GM12878 (cell line): ENCODE measurements around the gene CMTM3. TPM values are rescaled to one million over a fixed set of nuclear protein-coding genes. Genes with fewer than 3 reads are reported as not detected.

Source experiments
- ATAC-seq: fragments of 200-7000 bp; cut with Tn5 transposase; 3 replicates; pipeline ENCODE4 v1.9.1; 2020; ENCODE audit warnings: mild to moderate bottlenecking, moderate library complexity
- BruUV-seq: library from RNA; stranded (reverse); fragments of 400-500 nt; replicated peaks from 2 replicates; lab custom pipeline; 2021; lab: Mats Ljungman, UMichigan
- CTCF ChIA-PET: fragments of 300-600 bp; sonication (Branson Sonifier 250); formaldehyde crosslinking; extraction: SDS; loops from one replicate; lab custom pipeline; 2021; ENCODE audit warnings: inconsistent platforms; lab: Yijun Ruan, JAX
- POLR2A ChIA-PET: fragments of 350-600 bp; formaldehyde crosslinking; extraction: SDS; loops from one replicate; lab custom pipeline; 2021; ENCODE audit warnings: inconsistent platforms; lab: Charles Lee
- RAD21 ChIA-PET: fragments of 300-600 bp; sonication (Branson Sonifier 250); formaldehyde crosslinking; loops from one replicate; lab custom pipeline; 2023; ENCODE audit warnings: antibody characterized with exemption; ENCODE audit not compliant: unreplicated experiment; lab: Charles Lee
- SMC1A ChIA-PET: fragments of 300-600 bp; sonication (Branson Sonifier 250); formaldehyde crosslinking; loops from one replicate; lab custom pipeline; 2023; ENCODE audit not compliant: unreplicated experiment, uncharacterized antibody; lab: Charles Lee
- DNase-seq: peaks from one replicate; pipeline ENCODE4 v3.0.0-alpha.2; 2011; ENCODE audit warnings: low read depth, low spot score
- FAIRE-seq: peaks from 3 replicates; lab custom pipeline; 2011; peaks lifted over from hg19 to GRCh38; lab: Jason Lieb, UNC
- H2AFZ ChIP-seq: 2 replicates; pipeline ENCODE4 v1.6.0; 2011; ENCODE audit warnings: low read depth, low read length, control low read depth; ENCODE audit not compliant: control insufficient read depth
- H3K27ac ChIP-seq: 2 replicates; pipeline ENCODE4 v1.5.1; 2011; ENCODE audit warnings: control low read depth; ENCODE audit not compliant: control insufficient read depth, insufficient read depth
- H3K27me3 ChIP-seq, 2 experiments: replicated peaks in 1 of 2; 2 replicates each; pipeline versions ENCODE4 v1.6.0 to v1.6.1; 2011; ENCODE audit warnings: low read length in 1 of 2; ENCODE audit not compliant: control insufficient read depth in 2 of 2, insufficient read depth in 2 of 2
- H3K36me3 ChIP-seq, 2 experiments: 2 replicates each; pipeline ENCODE4 v1.5.1; 2011; ENCODE audit warnings: low read length in 1 of 2; ENCODE audit not compliant: control insufficient read depth in 2 of 2, insufficient read depth in 2 of 2
- H3K4me1 ChIP-seq: 2 replicates; pipeline ENCODE4 v1.6.1; 2011; ENCODE audit warnings: mild to moderate bottlenecking, low read length, moderate library complexity, mixed read lengths; ENCODE audit not compliant: control insufficient read depth, insufficient read depth
- H3K4me2 ChIP-seq: 2 replicates; pipeline ENCODE4 v1.6.0; 2011; ENCODE audit warnings: control low read depth; ENCODE audit not compliant: control insufficient read depth, insufficient read depth
- H3K4me3 ChIP-seq: fragments of 200-600 bp; sonication (generic); 2 replicates; pipeline ENCODE4 v1.5.1; 2016
- H3K79me2 ChIP-seq: 2 replicates; pipeline ENCODE4 v1.6.0; 2011; ENCODE audit warnings: low read length; ENCODE audit not compliant: control insufficient read depth, insufficient read depth
- H3K9ac ChIP-seq: 2 replicates; pipeline ENCODE4 v1.8.0; 2011; ENCODE audit warnings: low read length, control low read depth, mixed read lengths; ENCODE audit not compliant: control insufficient read depth, insufficient read depth
- H3K9me3 ChIP-seq: replicated peaks from 3 replicates; pipeline ENCODE4 v1.5.1; 2011; ENCODE audit warnings: mild to moderate bottlenecking, low read length; ENCODE audit not compliant: control insufficient read depth, insufficient read depth
- H4K20me1 ChIP-seq: 2 replicates; pipeline ENCODE4 v1.6.0; 2011; ENCODE audit not compliant: control insufficient read depth, insufficient read depth
- ATF7 ChIP-seq: fragments of 450-650 bp; IDR thresholded peaks from 2 replicates; pipeline ENCODE4 v1.6.1; 2016; ENCODE audit warnings: low read depth, mild to moderate bottlenecking
- WGBS: methylation state at CpG from one replicate; pipeline ENCODE4 v1.1.6; 2016; ENCODE audit warnings: low lambda C conversion rate; ENCODE audit not compliant: insufficient replicate concordance, insufficient coverage; ENCODE audit errors: missing lambda C conversion rate; 5-methylcytosine and 5-hydroxymethylcytosine counted together
- in situ Hi-C: fragments of 300-500 bp; cut with MboI; formaldehyde crosslinking; loops from 9 replicates; pipeline ENCODE4 v1.14.3; 2018; ENCODE audit warnings: mixed read lengths
- intact Hi-C: fragments of 100-400 bp; cut with micrococcal nuclease; formaldehyde crosslinking; loops from one replicate; pipeline ENCODE4 v1.14.2; 2022; ENCODE audit not compliant: unreplicated experiment
- polyA plus RNA-seq, 11 experiments: library from polyadenylated mRNA; depleted of rRNA in 4 of 11; unstranded in 6 of 11; stranded (reverse) in 5 of 11; fragments of >200 nt; fragmentation: Nextera tagmentation in 4 of 11; fragmentation: Illumina TruSeq in 1 of 11; extraction: Ambion mirVana in 4 of 11; extraction: Trizol in 1 of 11; gene quantifications; 1 replicate in 1 of 11; 2 replicates in 10 of 11; pipeline versions ENCODE4 v1.2.1 to v1.2.3, GENCODE V29; 2011 to 2016; ENCODE audit warnings: inconsistent platforms in 2 of 11, missing spikeins in 2 of 11, low read depth in 1 of 11
- total RNA-seq, 4 experiments: library from RNA; depleted of rRNA in 3 of 4; stranded (reverse); fragments of >200 nt in 3 of 4; fragmentation: Illumina TruSeq in 1 of 4; extraction: Trizol in 1 of 4; gene quantifications; 2 replicates each; pipeline versions ENCODE4 v1.2.1 to v1.2.3, GENCODE V29; 2013 to 2021
- TF ChIP-seq, protein P1 (sequence below): fragments of 450-650 bp; formaldehyde crosslinking; IDR thresholded peaks from 2 replicates; pipeline ENCODE4 v1.4.0; 2020; ENCODE audit warnings: mild to moderate bottlenecking, moderate library complexity

The CMTM3 gene
- total and polyA plus RNA-seq, 10 of the 15 experiments (the other 5 are each of a cell fraction or from before 2014, with no cell fraction given): 5.4 to 47.4 (median 28.6) TPM

DNA sequence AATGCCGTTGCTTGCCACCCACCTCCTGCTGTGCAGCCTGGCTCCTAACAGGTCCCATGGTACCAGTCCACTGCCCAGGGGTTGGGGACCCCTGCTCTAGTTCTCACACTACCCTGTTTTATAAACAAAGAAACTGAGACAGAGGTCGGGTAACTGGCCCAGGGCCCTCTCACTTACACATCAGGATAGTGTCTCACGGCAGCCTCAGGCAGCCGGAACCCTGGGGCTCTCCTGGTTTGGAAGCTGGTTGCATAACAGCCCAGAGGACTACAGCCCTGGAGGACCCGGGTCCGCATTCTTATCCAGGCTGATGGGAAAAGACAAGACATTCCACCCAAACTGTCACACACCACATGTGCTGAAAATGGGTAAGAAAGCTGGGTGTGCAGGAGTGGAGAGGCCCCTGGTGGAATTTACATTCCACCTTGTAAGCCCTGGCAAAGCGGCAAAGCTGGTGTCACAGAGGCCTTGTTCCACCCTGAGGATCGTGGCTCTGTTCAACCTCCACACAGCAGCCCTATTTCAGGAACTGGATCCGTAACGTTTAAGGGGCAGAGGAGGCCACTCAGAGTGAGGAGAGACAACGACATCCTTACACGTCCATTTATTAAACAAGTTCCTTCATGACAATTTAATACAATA, 9.8 kb downstream of the CMTM3 start:
- Histone ChIP-seq H3K4me3 (no peak overlapping the region), H3K4me1 (no peaks in the 10 kb centered on the region), H4K20me1 (no peaks in the 10 kb centered on the region), H3K27me3 (peaks cover 0 to 4% of the 10 kb centered on the region in 2 experiments; a peak in 1 of 4 replicates), H3K79me2 (no peaks in the 10 kb centered on the region), H3K27ac (no peak overlapping the region), H3K9me3 (no peaks in the 10 kb centered on the region), H3K9ac (no peak overlapping the region), H3K36me3 (peaks cover 0 to 19% of the 10 kb centered on the region in 2 experiments; a peak in 2 of 4 replicates), H3K4me2 (no peak overlapping the region), H2AFZ (no peak overlapping the region)
- TF ChIP-seq ATF7: no peak
- TF ChIP-seq, protein P1, sequence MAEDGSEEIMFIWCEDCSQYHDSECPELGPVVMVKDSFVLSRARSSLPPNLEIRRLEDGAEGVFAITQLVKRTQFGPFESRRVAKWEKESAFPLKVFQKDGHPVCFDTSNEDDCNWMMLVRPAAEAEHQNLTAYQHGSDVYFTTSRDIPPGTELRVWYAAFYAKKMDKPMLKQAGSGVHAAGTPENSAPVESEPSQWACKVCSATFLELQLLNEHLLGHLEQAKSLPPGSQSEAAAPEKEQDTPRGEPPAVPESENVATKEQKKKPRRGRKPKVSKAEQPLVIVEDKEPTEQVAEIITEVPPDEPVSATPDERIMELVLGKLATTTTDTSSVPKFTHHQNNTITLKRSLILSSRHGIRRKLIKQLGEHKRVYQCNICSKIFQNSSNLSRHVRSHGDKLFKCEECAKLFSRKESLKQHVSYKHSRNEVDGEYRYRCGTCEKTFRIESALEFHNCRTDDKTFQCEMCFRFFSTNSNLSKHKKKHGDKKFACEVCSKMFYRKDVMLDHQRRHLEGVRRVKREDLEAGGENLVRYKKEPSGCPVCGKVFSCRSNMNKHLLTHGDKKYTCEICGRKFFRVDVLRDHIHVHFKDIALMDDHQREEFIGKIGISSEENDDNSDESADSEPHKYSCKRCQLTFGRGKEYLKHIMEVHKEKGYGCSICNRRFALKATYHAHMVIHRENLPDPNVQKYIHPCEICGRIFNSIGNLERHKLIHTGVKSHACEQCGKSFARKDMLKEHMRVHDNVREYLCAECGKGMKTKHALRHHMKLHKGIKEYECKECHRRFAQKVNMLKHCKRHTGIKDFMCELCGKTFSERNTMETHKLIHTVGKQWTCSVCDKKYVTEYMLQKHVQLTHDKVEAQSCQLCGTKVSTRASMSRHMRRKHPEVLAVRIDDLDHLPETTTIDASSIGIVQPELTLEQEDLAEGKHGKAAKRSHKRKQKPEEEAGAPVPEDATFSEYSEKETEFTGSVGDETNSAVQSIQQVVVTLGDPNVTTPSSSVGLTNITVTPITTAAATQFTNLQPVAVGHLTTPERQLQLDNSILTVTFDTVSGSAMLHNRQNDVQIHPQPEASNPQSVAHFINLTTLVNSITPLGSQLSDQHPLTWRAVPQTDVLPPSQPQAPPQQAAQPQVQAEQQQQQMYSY: no peak
- 62% methylated on average over 12 of the region's 12 CpGs for WGBS
- BruUV-seq: no TSS peak
- RAD21 ChIA-PET: no interaction called here
- ATAC-seq: no peak
- DNase-seq: no peak
- in situ Hi-C loops (loop anchor here (5.0 kb wide), 1 partner anchor 248 kb away; no protein-coding TSS in a partner anchor), intact Hi-C loops (no loop called here)
- SMC1A ChIA-PET: no interaction called here
- no peak for FAIRE-seq
- CTCF ChIA-PET: interaction anchor here (1.0 kb wide), 1 partner anchor 125 kb away, joined by 4 read pairs; no protein-coding TSS in a partner anchor
- POLR2A ChIA-PET: interaction anchor here (0.6 kb wide), 1 partner anchor 134 kb away, joined by 7 read pairs; no protein-coding TSS in a partner anchor
